Glutamatergic neuron (in vitro differentiated cells): ENCODE measurements around the gene RAE1. TPM values are rescaled to one million over a fixed set of nuclear protein-coding genes. Genes with fewer than 3 reads are reported as not detected.

Source experiments
- DNase-seq: peaks from one replicate; pipeline ENCODE4 v3.0.0; 2022
- H3K27ac Mint-ChIP-seq: one replicate; pipeline ENCODE4 v1.8.0; 2020; ENCODE audit warnings: mild to moderate bottlenecking, mixed read lengths, inconsistent platforms; ENCODE audit not compliant: unreplicated experiment
- H3K27me3 Mint-ChIP-seq: one replicate; pipeline ENCODE4 v1.8.0; 2020; ENCODE audit warnings: mild to moderate bottlenecking, moderate library complexity, mixed read lengths, inconsistent platforms; ENCODE audit not compliant: unreplicated experiment
- H3K36me3 Mint-ChIP-seq: one replicate; pipeline ENCODE4 v1.8.0; 2020; ENCODE audit warnings: mild to moderate bottlenecking, mixed read lengths, inconsistent platforms; ENCODE audit not compliant: unreplicated experiment
- H3K4me1 Mint-ChIP-seq: one replicate; pipeline ENCODE4 v1.8.0; 2020; ENCODE audit warnings: mild to moderate bottlenecking, low read depth, mixed read lengths, inconsistent platforms; ENCODE audit not compliant: unreplicated experiment
- H3K4me3 Mint-ChIP-seq: one replicate; pipeline ENCODE4 v1.8.0; 2020; ENCODE audit warnings: mild to moderate bottlenecking, mixed read lengths, inconsistent platforms; ENCODE audit not compliant: unreplicated experiment
- H3K9me3 Mint-ChIP-seq: one replicate; pipeline ENCODE4 v1.8.0; 2020; ENCODE audit warnings: mild to moderate bottlenecking, moderate library complexity, mixed read lengths, inconsistent platforms; ENCODE audit not compliant: unreplicated experiment
- total RNA-seq: library from RNA; stranded (reverse); fragmentation: NEBNext Ultra II Directional; extraction: Animal tissue kit (Norgen Biotek cat#: 25700); gene quantifications from one replicate; pipeline ENCODE4 v1.2.1, GENCODE V29; 2021; ENCODE audit not compliant: unreplicated experiment
- TF ChIP-seq, protein P1 (sequence below): fragments of 200-600 bp; sonication (generic); IDR thresholded peaks from one replicate; pipeline ENCODE4 v1.5.0; 2021; ENCODE audit not compliant: partially characterized antibody, unreplicated experiment

RAE1 gene
- total RNA-seq, 1 donor from 2014 or later: 28.3 TPM

DNA sequence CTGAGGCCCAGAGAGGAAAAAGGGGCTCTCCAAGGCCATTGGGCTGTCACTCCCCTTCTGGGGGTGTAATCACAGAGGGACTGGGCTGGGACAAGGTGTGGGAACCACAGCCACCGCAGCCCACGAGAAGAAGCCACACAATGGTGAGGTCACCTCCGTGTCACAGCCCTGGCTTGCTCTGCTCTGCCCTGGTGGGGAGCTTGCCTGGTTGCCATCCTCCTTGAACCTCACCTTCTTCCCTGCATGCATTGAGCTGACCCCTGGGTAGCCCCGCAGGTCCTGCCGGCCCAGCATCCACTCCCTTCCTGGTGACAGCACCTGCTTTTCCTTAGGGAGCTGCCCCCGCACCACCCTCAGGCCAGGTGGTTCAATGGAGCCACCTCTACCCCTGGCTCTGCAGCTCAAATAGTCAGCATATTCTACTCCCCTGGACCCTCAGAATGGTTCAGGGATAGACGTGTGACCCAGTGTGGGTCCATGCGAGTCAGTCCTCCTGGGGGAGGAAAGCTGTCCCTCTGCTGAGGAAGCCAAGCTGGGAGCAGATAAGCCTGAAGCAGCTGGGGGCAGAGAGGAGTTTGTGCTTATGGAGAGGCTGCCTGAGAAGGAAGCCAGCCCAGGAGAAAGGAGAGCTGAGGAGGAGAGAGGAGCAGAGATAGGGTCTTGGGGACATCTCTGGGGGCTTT is 61.4 kb downstream of the RAE1 start:
- TF ChIP-seq, protein P1, sequence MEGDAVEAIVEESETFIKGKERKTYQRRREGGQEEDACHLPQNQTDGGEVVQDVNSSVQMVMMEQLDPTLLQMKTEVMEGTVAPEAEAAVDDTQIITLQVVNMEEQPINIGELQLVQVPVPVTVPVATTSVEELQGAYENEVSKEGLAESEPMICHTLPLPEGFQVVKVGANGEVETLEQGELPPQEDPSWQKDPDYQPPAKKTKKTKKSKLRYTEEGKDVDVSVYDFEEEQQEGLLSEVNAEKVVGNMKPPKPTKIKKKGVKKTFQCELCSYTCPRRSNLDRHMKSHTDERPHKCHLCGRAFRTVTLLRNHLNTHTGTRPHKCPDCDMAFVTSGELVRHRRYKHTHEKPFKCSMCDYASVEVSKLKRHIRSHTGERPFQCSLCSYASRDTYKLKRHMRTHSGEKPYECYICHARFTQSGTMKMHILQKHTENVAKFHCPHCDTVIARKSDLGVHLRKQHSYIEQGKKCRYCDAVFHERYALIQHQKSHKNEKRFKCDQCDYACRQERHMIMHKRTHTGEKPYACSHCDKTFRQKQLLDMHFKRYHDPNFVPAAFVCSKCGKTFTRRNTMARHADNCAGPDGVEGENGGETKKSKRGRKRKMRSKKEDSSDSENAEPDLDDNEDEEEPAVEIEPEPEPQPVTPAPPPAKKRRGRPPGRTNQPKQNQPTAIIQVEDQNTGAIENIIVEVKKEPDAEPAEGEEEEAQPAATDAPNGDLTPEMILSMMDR: no peak
- Mint-ChIP-seq H3K4me1 (peaks cover 5% of the 10 kb centered on the region), H3K9me3 (peaks cover 5% of the 10 kb centered on the region), H3K27ac (no peak overlapping the region), H3K27me3 (peaks cover 5% of the 10 kb centered on the region), H3K4me3 (no peak overlapping the region), H3K36me3 (no peaks in the 10 kb centered on the region)
- no peak for DNase-seq

GRCh38 chr20:57413986-57414385 is 62.9 kb downstream of the RAE1 start:
- no peak for DNase-seq
- no peak overlapping the region for H3K27ac Mint-ChIP-seq
- peaks cover 5% of the 10 kb centered on the region for H3K27me3 Mint-ChIP-seq
- TF ChIP-seq, protein P1: no peak
- peaks cover 5% of the 10 kb centered on the region for H3K4me1 Mint-ChIP-seq
- no peak overlapping the region for H3K4me3 Mint-ChIP-seq
- H3K36me3 Mint-ChIP-seq: no peaks in the 10 kb centered on the region
- peaks cover 6% of the 10 kb centered on the region for H3K9me3 Mint-ChIP-seq

DNA sequence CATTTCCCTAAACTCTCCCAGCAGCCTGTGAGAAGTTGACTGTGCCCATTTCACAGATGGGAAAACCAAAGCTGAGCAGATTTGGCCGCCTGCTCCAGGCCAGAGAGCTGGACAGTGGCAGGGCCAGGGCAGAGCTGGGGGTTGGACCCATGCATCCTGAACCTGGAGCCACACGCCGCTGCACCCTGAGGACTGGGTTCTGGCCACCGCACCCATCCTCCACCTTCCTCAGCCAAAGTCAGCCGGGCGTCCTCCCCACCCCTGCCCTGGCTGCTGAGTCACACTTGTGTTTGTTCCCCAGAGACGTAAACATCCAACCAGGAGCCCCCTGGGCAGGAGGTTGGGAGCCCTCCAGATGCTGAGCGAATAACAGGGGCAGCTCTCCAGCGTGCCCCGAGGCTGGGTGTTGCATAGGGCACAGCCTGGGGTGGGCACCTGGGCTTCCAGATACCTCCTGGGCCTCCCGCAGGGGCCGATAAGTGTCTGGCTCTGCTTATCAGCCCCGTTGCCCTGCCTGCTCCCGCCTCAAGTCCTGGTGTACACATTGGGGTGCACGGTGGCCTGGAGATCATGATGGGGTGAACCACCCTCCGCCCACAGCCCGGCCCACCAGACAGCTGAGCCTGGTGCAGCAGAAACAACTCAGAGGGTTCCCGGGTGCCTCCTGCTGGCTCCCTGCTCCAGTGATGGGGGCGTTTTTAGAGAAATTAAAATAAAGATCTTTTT is 64.0 kb downstream of the RAE1 start:
- TF ChIP-seq, protein P1: no peak
- Mint-ChIP-seq H3K4me1 (peaks cover under 1% of the 10 kb centered on the region), H3K4me3 (no peak overlapping the region), H3K9me3 (peaks cover 5% of the 10 kb centered on the region), H3K27ac (no peak overlapping the region), H3K36me3 (no peaks in the 10 kb centered on the region), H3K27me3 (peaks cover 5% of the 10 kb centered on the region)
- no peak for DNase-seq

GRCh38 chr20:57415771-57416170 is 64.7 kb downstream of the RAE1 start:
- DNase-seq: no peak
- TF ChIP-seq, protein P1: no peak
- Mint-ChIP-seq H3K4me1 (no peaks in the 10 kb centered on the region), H3K27ac (no peak overlapping the region), H3K36me3 (no peaks in the 10 kb centered on the region), H3K9me3 (peaks cover 5% of the 10 kb centered on the region), H3K4me3 (no peak overlapping the region), H3K27me3 (peaks cover 5% of the 10 kb centered on the region)
